H9 (cell line): ENCODE results near the gene LSM11. TPM values are rescaled to one million over a fixed set of nuclear protein-coding genes. Genes with fewer than 3 reads are reported as not detected.

Experiments used
- DNase-seq: peaks from one replicate; pipeline ENCODE4 v3.0.0-alpha.2; 2017
- H2AFZ ChIP-seq: one replicate; pipeline ENCODE4 v1.6.1; 2013; ENCODE audit warnings: mild to moderate bottlenecking, low read length, control low read depth, moderate library complexity
- H2AK5ac ChIP-seq: 2 replicates; pipeline ENCODE4 v1.6.1; 2013; ENCODE audit warnings: low read length, control low read depth, mixed read lengths; ENCODE audit not compliant: insufficient read length
- H2BK120ac ChIP-seq: one replicate; pipeline ENCODE4 v1.6.1; 2013; ENCODE audit warnings: low read depth, mild to moderate bottlenecking, low read length, control low read depth, inconsistent platforms; ENCODE audit not compliant: poor library complexity, severe bottlenecking
- H2BK12ac ChIP-seq: 2 replicates; pipeline ENCODE4 v1.6.1; 2013; ENCODE audit warnings: low read length, control low read depth, mixed read lengths, low read depth; ENCODE audit not compliant: insufficient read length
- H2BK15ac ChIP-seq: 2 replicates; pipeline ENCODE4 v1.6.1; 2013; ENCODE audit warnings: low read depth, low read length, control low read depth
- H2BK20ac ChIP-seq: one replicate; pipeline ENCODE4 v1.6.1; 2013; ENCODE audit warnings: low read depth, mild to moderate bottlenecking, low read length, control low read depth, inconsistent platforms; ENCODE audit not compliant: poor library complexity, severe bottlenecking
- H2BK5ac ChIP-seq: 2 replicates; pipeline ENCODE4 v1.6.1; 2013; ENCODE audit warnings: low read length, control low read depth, mixed read lengths; ENCODE audit not compliant: insufficient read length
- H3K14ac ChIP-seq: 2 replicates; pipeline ENCODE4 v1.6.1; 2013; ENCODE audit warnings: low read length, control low read depth; ENCODE audit not compliant: insufficient read depth
- H3K18ac ChIP-seq: 2 replicates; pipeline ENCODE4 v1.6.1; 2013; ENCODE audit warnings: low read depth, mild to moderate bottlenecking, mixed read lengths, low read length, control low read depth; ENCODE audit not compliant: insufficient read length
- H3K23ac ChIP-seq: 2 replicates; pipeline ENCODE4 v1.6.1; 2013; ENCODE audit warnings: low read length, control low read depth, mixed read lengths, low read depth; ENCODE audit not compliant: insufficient read length
- H3K23me2 ChIP-seq: 2 replicates; pipeline ENCODE4 v1.6.1; 2013; ENCODE audit warnings: low read depth, mild to moderate bottlenecking, mixed read lengths, low read length, control low read depth; ENCODE audit not compliant: insufficient read length, poor library complexity, severe bottlenecking
- H3K27ac ChIP-seq: 2 replicates; pipeline ENCODE4 v1.5.1; 2013; ENCODE audit warnings: low read length, control low read depth, mixed read lengths, low read depth; ENCODE audit not compliant: insufficient read length
- H3K27me3 ChIP-seq: 2 replicates; pipeline ENCODE4 v1.6.1; 2013; ENCODE audit warnings: low read length, control low read depth, inconsistent platforms; ENCODE audit not compliant: insufficient read depth
- H3K4ac ChIP-seq: 2 replicates; pipeline ENCODE4 v1.6.1; 2013; ENCODE audit warnings: low read depth, mild to moderate bottlenecking, control low read depth, inconsistent platforms, low read length, moderate library complexity
- H3K4me1 ChIP-seq: 2 replicates; pipeline ENCODE4 v1.6.1; 2013; ENCODE audit warnings: low read length, control low read depth, inconsistent platforms; ENCODE audit not compliant: insufficient read depth
- H3K4me2 ChIP-seq: 2 replicates; pipeline ENCODE4 v1.6.1; 2013; ENCODE audit warnings: low read length, control low read depth, mixed read lengths; ENCODE audit not compliant: insufficient read length, insufficient read depth
- H3K56ac ChIP-seq: 2 replicates; pipeline ENCODE4 v1.6.1; 2013; ENCODE audit warnings: low read depth, mild to moderate bottlenecking, mixed read lengths, low read length, control low read depth; ENCODE audit not compliant: insufficient read length
- H3K79me1 ChIP-seq: 2 replicates; pipeline ENCODE4 v1.6.1; 2013; ENCODE audit warnings: low read depth, mild to moderate bottlenecking, moderate library complexity, low read length, control low read depth, inconsistent platforms; ENCODE audit not compliant: insufficient read depth, poor library complexity, severe bottlenecking
- H3K79me2 ChIP-seq: 2 replicates; pipeline ENCODE4 v1.6.1; 2013; ENCODE audit warnings: low read length, control low read depth, inconsistent platforms; ENCODE audit not compliant: insufficient read depth
- H3K9ac ChIP-seq: 2 replicates; pipeline ENCODE4 v1.6.1; 2013; ENCODE audit warnings: low read length, control low read depth, mixed read lengths; ENCODE audit not compliant: insufficient read length; ENCODE audit errors: extremely low read depth
- H3K9me3 ChIP-seq: one replicate; pipeline ENCODE4 v1.6.1; 2013; ENCODE audit warnings: low read depth, low read length, inconsistent platforms; ENCODE audit not compliant: control insufficient read depth
- H3T11ph ChIP-seq: one replicate; pipeline ENCODE4 v1.6.1; 2013; ENCODE audit warnings: mild to moderate bottlenecking, low read length, control low read depth, inconsistent platforms
- H4K20me1 ChIP-seq: one replicate; pipeline ENCODE4 v1.6.1; 2013; ENCODE audit not compliant: control insufficient read depth, insufficient read length, insufficient read depth
- H4K5ac ChIP-seq: 2 replicates; pipeline ENCODE4 v1.6.1; 2013; ENCODE audit warnings: low read depth, mild to moderate bottlenecking, mixed read lengths, low read length, control low read depth; ENCODE audit not compliant: insufficient read length
- H4K8ac ChIP-seq: replicated peaks from 2 replicates; pipeline ENCODE4 v1.6.1; 2013; ENCODE audit warnings: low read length, control low read depth, mixed read lengths, low read depth; ENCODE audit not compliant: insufficient read length
- H4K91ac ChIP-seq: 2 replicates; pipeline ENCODE4 v1.6.1; 2013; ENCODE audit warnings: low read depth, mild to moderate bottlenecking, moderate library complexity, mixed read lengths, low read length, control low read depth; ENCODE audit not compliant: insufficient read length
- H3K27ac Mint-ChIP-seq, 3 experiments: 2 replicates in 2 of 3; 3 replicates in 1 of 3; pipeline ENCODE4 v1.8.0; 2020 to 2021; ENCODE audit warnings: mixed read lengths in 3 of 3, mild to moderate bottlenecking in 1 of 3, moderate library complexity in 1 of 3
- H3K27me3 Mint-ChIP-seq: 2 replicates; pipeline ENCODE4 v1.8.0; 2021; ENCODE audit warnings: low read depth, mild to moderate bottlenecking, moderate library complexity, mixed read lengths
- H3K36me3 Mint-ChIP-seq, 3 experiments: 2 replicates in 2 of 3; 3 replicates in 1 of 3; pipeline ENCODE4 v1.8.0; 2020 to 2021; ENCODE audit warnings: low read depth in 3 of 3, mixed read lengths in 3 of 3; ENCODE audit not compliant: insufficient read depth in 1 of 3
- H3K4me1 Mint-ChIP-seq, 2 experiments: 2 replicates each; pipeline ENCODE4 v1.8.0; 2020; ENCODE audit warnings: mixed read lengths in 2 of 2
- H3K4me3 Mint-ChIP-seq, 2 experiments: 2 replicates in 1 of 2; 3 replicates in 1 of 2; pipeline ENCODE4 v1.8.0; 2020 to 2021; ENCODE audit warnings: mild to moderate bottlenecking in 2 of 2, mixed read lengths in 2 of 2, moderate library complexity in 1 of 2
- H3K9me3 Mint-ChIP-seq, 2 experiments: 2 replicates in 1 of 2; 3 replicates in 1 of 2; pipeline ENCODE4 v1.8.0; 2020; ENCODE audit warnings: mild to moderate bottlenecking in 2 of 2, mixed read lengths in 2 of 2, moderate library complexity in 1 of 2
- WGBS: extraction: QIAGEN DNeasy Blood & Tissue Kit; methylation state at CpG from one replicate; pipeline ENCODE4 v1.1.7; 2013; ENCODE audit warnings: missing lambda C conversion rate, low lambda C conversion rate, mixed read lengths; ENCODE audit not compliant: insufficient read length; ENCODE audit errors: extremely low coverage; 5-methylcytosine and 5-hydroxymethylcytosine counted together
- total RNA-seq: library from RNA; stranded (reverse); gene quantifications from 2 replicates; pipeline ENCODE4 v1.2.1, GENCODE V29; 2021
- TF ChIP-seq, protein P1 (sequence below): fragments of 200-600 bp; sonication (generic); conservative IDR thresholded peaks from 3 replicates; pipeline ENCODE4 v1.8.0; 2021; ENCODE audit warnings: antibody characterized with exemption, mild to moderate bottlenecking

Gene LSM11
- total RNA-seq, 1 experiment from 2014 or later = 4.7 TPM

DNA sequence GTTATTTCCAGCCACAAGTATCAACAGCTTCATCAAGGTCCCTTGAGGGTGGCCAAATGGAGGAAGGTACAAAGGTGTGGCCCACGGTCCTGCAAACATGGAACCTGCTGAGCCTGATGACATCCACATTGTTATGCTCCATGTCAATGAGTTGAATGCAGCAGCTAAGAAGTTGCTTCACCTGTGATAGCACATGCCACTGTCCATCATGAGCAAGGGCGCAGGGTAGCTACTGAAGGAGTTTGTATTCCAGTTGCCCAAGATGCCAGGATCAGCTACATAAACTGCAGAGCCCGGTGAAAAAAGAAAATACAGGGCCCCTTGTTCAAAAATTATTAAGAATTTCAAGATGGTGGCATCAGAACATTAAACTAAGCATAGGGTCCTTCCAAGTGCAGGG is 24.2 kb downstream of the LSM11 start:
- DNase-seq = no peak
- no CpG with 5 or more reads among the region's 3 CpGs for WGBS
- Histone ChIP-seq H4K8ac (no peak overlapping the region), H3K79me1 (no peaks in the 10 kb centered on the region), H4K91ac (no peak overlapping the region), H2BK120ac (no peak overlapping the region), H3K79me2 (no peaks in the 10 kb centered on the region), H3K27me3 (no peaks in the 10 kb centered on the region), H3K4ac (no peak overlapping the region), H3K9ac (no peak overlapping the region), H3K18ac (no peak overlapping the region), H3K23ac (no peak overlapping the region), H3K4me2 (no peak overlapping the region), H2BK12ac (no peak overlapping the region), H2BK15ac (no peak overlapping the region), H3K27ac (no peak overlapping the region), H2BK5ac (no peak overlapping the region), H3T11ph (no peak overlapping the region), H3K23me2 (no peaks in the 10 kb centered on the region), H2BK20ac (no peak overlapping the region), H4K5ac (no peak overlapping the region), H3K14ac (no peak overlapping the region), H4K20me1 (no peaks in the 10 kb centered on the region), H3K9me3 (no peaks in the 10 kb centered on the region), H2AFZ (no peak overlapping the region), H3K4me1 (no peaks in the 10 kb centered on the region), H2AK5ac (no peak overlapping the region), H3K56ac (no peak overlapping the region)
- Mint-ChIP-seq H3K9me3 (no peaks in the 10 kb centered on the region; a peak in 1 of 5 replicates), H3K4me3 (no peak overlapping the region), H3K36me3 (no peaks in the 10 kb centered on the region), H3K27me3 (no peaks in the 10 kb centered on the region), H3K27ac (no peak overlapping the region), H3K4me1 (no peaks in the 10 kb centered on the region)
- TF ChIP-seq, protein P1, sequence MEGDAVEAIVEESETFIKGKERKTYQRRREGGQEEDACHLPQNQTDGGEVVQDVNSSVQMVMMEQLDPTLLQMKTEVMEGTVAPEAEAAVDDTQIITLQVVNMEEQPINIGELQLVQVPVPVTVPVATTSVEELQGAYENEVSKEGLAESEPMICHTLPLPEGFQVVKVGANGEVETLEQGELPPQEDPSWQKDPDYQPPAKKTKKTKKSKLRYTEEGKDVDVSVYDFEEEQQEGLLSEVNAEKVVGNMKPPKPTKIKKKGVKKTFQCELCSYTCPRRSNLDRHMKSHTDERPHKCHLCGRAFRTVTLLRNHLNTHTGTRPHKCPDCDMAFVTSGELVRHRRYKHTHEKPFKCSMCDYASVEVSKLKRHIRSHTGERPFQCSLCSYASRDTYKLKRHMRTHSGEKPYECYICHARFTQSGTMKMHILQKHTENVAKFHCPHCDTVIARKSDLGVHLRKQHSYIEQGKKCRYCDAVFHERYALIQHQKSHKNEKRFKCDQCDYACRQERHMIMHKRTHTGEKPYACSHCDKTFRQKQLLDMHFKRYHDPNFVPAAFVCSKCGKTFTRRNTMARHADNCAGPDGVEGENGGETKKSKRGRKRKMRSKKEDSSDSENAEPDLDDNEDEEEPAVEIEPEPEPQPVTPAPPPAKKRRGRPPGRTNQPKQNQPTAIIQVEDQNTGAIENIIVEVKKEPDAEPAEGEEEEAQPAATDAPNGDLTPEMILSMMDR = no peak
